D721Med (cell line): ENCODE measurements around the gene SLC29A2.
A peak's percentile ranks its signal among the peaks of the same experiment; 100 is the strongest.

ENCODE experiments used
- DNase-seq: peaks from one replicate; pipeline ENCODE4 v3.0.0; 2011; ENCODE audit warnings: low spot score; ENCODE audit not compliant: insufficient read length
- FAIRE-seq: peaks from 2 replicates; lab custom pipeline; 2011; peaks lifted over from hg19 to GRCh38; lab: Jason Lieb, UNC
- CTCF ChIP-seq: IDR thresholded peaks from 2 replicates; pipeline ENCODE4 v1.5.1; 2012; ENCODE audit warnings: mild to moderate bottlenecking, control low read depth; ENCODE audit not compliant: insufficient read depth; ENCODE audit errors: missing control alignments

Gene SLC29A2

GRCh38 chr11:66332371-66333219 is 39.0 kb downstream of the SLC29A2 start:
- no peak for DNase-seq
- TF ChIP-seq CTCF: no peak
- FAIRE-seq: no peak

DNA sequence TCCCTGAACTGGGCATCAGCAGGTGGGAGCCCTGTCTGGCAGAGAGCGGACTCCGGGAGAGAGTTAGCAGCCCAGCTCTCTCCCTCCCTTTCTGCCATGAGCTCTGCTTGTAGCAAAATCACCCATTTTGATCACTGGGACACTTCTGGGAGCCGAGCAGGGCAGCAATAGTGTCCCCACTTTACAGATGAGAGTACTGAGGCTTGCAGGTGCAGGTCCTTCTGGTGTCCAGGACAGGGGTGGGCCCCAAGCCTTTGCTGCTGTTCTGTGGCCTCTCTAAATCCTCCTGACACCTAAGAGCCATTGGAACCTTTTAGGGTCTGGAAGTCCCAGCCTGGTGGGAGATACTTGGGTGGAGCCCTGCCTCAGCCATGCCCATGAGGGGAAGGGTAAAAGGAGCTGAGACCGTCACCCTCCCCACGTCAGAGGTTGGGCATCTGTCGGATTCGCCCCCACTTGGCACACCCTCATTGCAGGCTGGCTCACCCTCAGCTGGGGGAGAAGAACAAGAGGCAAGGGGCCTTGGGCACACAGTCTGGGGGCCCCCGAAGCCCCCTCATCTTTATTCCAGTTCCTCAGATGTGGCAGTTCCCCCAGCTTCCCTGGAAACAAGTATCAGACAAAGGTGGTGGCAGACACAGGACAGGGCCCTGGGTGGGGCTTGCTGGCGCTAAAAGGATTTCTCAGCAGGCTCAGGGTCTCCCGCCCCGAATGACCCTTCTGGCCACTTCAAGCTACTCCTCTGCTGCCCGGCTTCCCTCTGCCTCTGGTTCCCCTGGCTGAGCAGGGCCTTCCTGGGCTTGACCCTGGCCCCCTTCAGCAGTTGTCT is 39.8 kb downstream of the SLC29A2 start:
- FAIRE-seq (no peak), DNase-seq (no peak)
- no peak for TF ChIP-seq CTCF

DNA sequence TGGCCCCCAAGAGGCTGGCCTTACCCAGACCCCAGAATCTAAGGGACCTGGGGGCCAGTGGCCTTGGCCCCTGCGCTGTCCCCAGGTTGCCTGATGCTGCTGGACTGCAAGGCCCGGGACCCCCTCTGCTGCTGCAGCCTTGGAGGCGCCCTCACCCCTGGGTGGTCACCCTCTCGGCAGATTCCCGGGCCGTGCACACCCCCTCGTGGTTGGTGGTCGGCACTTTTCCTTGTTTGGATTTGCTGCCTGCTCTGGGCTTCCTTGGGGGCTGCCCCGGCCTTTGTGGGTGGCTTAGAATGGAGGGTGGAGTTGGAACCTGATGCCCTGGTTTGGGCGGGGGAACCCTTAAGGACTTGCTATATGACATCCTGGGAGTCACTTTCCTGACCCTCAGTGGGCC is 40.6 kb downstream of the SLC29A2 start:
- no peak for FAIRE-seq

GRCh38 chr11:66329165-66329673 is 42.3 kb downstream of the SLC29A2 start:
- no peak for FAIRE-seq
- DNase-seq: no peak

More for the DNA sequence above, 40.6 kb downstream of the SLC29A2 start:
- TF ChIP-seq CTCF: peak; percentile 15
- no peak for DNase-seq

DNA sequence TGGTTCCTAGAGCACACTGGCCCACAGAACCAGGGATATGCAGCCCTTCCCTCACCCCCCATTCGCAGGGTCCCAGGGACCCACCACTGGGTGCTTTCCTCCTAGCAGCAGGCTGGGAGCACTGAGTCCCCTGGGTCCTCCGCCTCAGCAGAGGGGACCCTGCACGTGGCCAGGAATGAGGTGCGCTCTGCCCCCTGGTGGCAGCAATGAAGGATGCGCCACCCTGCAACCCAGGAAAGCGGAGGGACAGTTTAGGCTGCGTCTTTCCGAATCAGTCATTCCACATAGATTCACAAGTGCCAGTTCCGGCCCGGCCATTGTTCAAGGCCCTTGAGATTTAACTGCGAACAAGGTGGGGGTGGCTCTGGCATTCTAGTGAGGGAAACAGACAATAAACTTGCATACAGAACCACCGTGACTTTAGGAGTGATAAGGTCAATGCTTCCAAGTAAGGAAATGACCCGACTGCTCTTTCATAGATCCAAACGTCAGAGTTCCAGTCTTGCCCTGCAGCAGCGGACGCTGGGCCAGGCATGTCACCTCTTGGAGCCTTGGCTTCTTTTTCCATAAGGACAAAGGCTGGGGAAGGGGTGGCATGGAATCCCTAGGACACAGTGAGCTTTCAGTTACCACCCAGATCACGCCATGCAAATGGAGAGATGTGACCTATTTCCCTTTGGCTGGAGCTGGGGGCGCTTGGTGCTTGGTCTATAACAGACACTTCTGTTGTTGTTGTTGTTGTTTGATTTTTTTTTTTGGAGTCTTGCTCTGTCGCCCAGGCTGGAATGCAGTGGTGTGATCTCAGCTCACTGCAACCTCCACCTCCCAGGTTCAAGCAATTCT is 43.0 kb downstream of the SLC29A2 start:
- DNase-seq (peak; percentile 87), FAIRE-seq (no peak)
- TF ChIP-seq CTCF: peak; percentile 93

More at GRCh38 chr11:66329165-66329673, 42.3 kb downstream of the SLC29A2 start:
- no peak for TF ChIP-seq CTCF

DNA sequence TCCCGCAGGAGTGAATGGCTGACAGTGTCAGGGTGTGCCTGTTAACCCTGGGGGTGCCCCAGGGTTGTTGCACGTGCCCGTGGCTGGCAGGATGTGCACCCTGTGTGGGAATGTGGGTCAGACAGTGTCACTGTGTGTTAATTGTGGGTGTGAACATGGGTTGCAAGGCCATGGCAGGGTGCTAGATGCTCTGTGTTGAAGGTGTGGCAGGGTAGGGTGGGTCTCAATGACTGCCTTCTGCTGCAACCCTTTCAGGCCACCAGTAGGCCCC is 43.6 kb downstream of the SLC29A2 start:
- FAIRE-seq (no peak), DNase-seq (no peak)
- TF ChIP-seq CTCF: no peak
